Lung (tissue), 12 donors: ENCODE data around the gene GPR142. TPM values are rescaled to one million over a fixed set of nuclear protein-coding genes. Genes with fewer than 3 reads are reported as not detected.

Source experiments
- ATAC-seq: fragments of 200-7000 bp; cut with Tn5 transposase; one replicate; pipeline ENCODE4 v1.9.1; 2020; ENCODE audit warnings: moderate number of reproducible peaks; ENCODE audit not compliant: insufficient read depth, low FRiP score
- DNase-seq, 3 donors: peaks; one replicate each; pipeline ENCODE4 v3.0.0-alpha.2; 2013 to 2017
- H3K27ac ChIP-seq, 2 donors: one replicate each; pipeline ENCODE4 v1.5.1; 2013; ENCODE audit warnings: mild to moderate bottlenecking in 2 of 2, moderate library complexity in 2 of 2, control low read depth in 1 of 2, inconsistent platforms in 1 of 2, low read depth in 1 of 2, low read length in 1 of 2
- H3K27me3 ChIP-seq, 3 donors: one replicate each; pipeline ENCODE4 v1.5.1; 2013; ENCODE audit warnings: low read length in 2 of 3; ENCODE audit not compliant: control insufficient read depth in 3 of 3, insufficient read depth in 3 of 3
- H3K36me3 ChIP-seq, 4 donors: one replicate each; pipeline ENCODE4 v1.5.1; 2013; ENCODE audit warnings: low read length in 4 of 4, mild to moderate bottlenecking in 1 of 4, moderate library complexity in 1 of 4; ENCODE audit not compliant: control insufficient read depth in 4 of 4, insufficient read depth in 4 of 4
- H3K4me1 ChIP-seq, 5 donors: one replicate each; pipeline ENCODE4 v1.5.1; 2013; ENCODE audit warnings: low read length in 5 of 5, mild to moderate bottlenecking in 2 of 5, moderate library complexity in 1 of 5; ENCODE audit not compliant: control insufficient read depth in 5 of 5, insufficient read depth in 5 of 5
- H3K4me3 ChIP-seq: one replicate; pipeline ENCODE4 v1.5.1; 2013; ENCODE audit warnings: mild to moderate bottlenecking, control low read depth, moderate library complexity
- H3K9ac ChIP-seq, 2 donors: one replicate each; pipeline ENCODE4 v1.5.1; 2013; ENCODE audit warnings: low read length in 2 of 2, control low read depth in 1 of 2; ENCODE audit not compliant: insufficient read depth in 1 of 2
- H3K9me3 ChIP-seq, 4 donors: one replicate each; pipeline ENCODE4 v1.5.1; 2013; ENCODE audit warnings: low read length in 3 of 4, mild to moderate bottlenecking in 1 of 4, moderate library complexity in 1 of 4; ENCODE audit not compliant: control insufficient read depth in 4 of 4, insufficient read depth in 3 of 4
- WGBS, 2 donors: extraction: QIAGEN DNeasy Blood & Tissue Kit; methylation state at CpG; one replicate each; pipeline ENCODE4 v1.1.7; 2013; 5-methylcytosine and 5-hydroxymethylcytosine counted together
- polyA plus RNA-seq, 2 donors: library from polyadenylated mRNA; stranded (reverse); fragments of 200-250 nt; gene quantifications; one replicate each; pipeline ENCODE4 v1.2.1, GENCODE V29; 2013
- total RNA-seq, 2 donors: library from RNA; depleted of rRNA in 1 of 2; stranded (reverse); fragments of >200 nt in 1 of 2; gene quantifications; one replicate each; pipeline ENCODE4 v1.2.1, GENCODE V29; 2014 to 2021
- TF ChIP-seq, protein P1 (sequence below): IDR thresholded peaks from 2 replicates; pipeline ENCODE4 v1.5.1; 2012; ENCODE audit warnings: mild to moderate bottlenecking; ENCODE audit errors: control extremely low read depth, extremely low read depth
- donor health status: control.
- donor health status: control.
- donor health status: Bipolar disorder and iron deficiency.
- donor health status: healthy.
- donor health status: DM: yes; HTN: yes; CAD: no.

GPR142 gene
- total and polyA plus RNA-seq, 4 donors = 0.03 TPM; not detected in 3

DNA sequence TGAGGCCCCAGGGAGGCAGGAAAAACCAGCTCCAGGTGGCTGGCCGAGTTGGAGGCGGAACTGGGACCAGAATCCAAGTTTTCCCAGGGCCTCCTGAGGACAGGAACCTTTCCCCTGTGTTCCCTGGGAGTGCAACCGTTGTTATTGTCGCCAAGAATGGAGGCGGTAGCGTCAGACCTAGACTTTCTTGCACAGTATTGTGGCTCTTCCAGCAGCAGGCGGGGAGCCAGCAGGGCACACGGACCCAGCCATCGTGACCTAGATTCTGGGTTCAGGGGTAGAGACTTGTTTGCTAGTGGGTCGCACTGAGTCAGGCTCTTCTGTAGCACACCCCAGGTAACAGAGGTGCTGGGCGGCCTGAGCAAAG, 41.9 kb upstream of the GPR142 start:
- Histone ChIP-seq H3K9ac (no peak overlapping the region), H3K4me3 (no peak overlapping the region), H3K27me3 (peaks cover 0 to 19% (median 7%) of the 10 kb centered on the region in 3 donors), H3K27ac (no peak overlapping the region), H3K4me1 (peaks cover 0 to 14% (median 4%) of the 10 kb centered on the region in 5 donors), H3K9me3 (no peaks in the 10 kb centered on the region), H3K36me3 (no peaks in the 10 kb centered on the region)
- no peak for ATAC-seq
- no peak for DNase-seq
- 33 to 37% methylated on average over 11 of the region's 11 CpGs for WGBS, 2 donors
- TF ChIP-seq, protein P1, sequence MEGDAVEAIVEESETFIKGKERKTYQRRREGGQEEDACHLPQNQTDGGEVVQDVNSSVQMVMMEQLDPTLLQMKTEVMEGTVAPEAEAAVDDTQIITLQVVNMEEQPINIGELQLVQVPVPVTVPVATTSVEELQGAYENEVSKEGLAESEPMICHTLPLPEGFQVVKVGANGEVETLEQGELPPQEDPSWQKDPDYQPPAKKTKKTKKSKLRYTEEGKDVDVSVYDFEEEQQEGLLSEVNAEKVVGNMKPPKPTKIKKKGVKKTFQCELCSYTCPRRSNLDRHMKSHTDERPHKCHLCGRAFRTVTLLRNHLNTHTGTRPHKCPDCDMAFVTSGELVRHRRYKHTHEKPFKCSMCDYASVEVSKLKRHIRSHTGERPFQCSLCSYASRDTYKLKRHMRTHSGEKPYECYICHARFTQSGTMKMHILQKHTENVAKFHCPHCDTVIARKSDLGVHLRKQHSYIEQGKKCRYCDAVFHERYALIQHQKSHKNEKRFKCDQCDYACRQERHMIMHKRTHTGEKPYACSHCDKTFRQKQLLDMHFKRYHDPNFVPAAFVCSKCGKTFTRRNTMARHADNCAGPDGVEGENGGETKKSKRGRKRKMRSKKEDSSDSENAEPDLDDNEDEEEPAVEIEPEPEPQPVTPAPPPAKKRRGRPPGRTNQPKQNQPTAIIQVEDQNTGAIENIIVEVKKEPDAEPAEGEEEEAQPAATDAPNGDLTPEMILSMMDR = no peak

DNA sequence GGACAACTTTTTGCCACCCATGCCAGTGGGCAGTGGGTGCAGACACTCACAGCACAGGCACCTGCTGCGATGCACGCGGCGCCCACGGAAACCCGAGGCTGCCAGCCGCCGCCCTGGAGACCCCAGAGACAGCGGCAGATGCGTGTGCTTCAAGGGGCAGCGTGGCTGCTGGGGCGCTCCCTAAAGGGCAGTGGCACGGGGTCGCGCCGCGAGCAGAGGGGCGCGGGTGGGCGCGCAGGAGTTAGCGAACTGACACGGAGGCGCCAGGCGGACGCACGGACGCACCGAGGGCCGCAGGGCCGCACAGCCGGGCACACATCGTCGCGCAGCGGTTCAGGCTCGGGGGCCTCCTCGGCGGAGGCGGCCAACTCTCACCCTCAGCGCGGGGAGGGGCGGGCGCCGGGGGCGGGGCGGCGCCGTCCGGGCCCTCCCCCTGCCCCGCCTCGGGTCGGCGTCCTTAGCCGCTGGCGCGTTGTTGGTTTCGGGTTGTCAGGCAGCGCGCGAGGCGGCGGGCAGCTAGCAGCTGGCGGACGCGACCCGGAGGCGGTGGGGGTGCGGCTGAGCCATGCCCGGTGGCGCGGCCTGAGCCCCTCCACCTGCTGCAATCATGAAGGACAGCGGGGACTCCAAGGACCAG, 41.4 kb upstream of the GPR142 start, which contains the start of gene KIF19:
Gene KIF19, plus strand, starts transcription at position 484 of the 637 bp plus-strand sequence. Its CDS starts 124 bp downstream, at position 608.
- DNase-seq (peak; percentile 57 to 74 (median 72)), ATAC-seq (no peak)
- Histone ChIP-seq H3K27me3 (peaks cover 0 to 19% (median 7%) of the 10 kb centered on the region in 3 donors), H3K9me3 (no peaks in the 10 kb centered on the region), H3K4me1 (peaks cover 0 to 14% (median 4%) of the 10 kb centered on the region in 5 donors), H3K36me3 (no peaks in the 10 kb centered on the region), H3K4me3 (no peak within 1 kb of the TSS), H3K27ac (no peak within 1 kb of the TSS), H3K9ac (no peak within 1 kb of the TSS)
- TF ChIP-seq, protein P1 = no peak
- 4 to 12% methylated on average over 16 to 73 of the region's 73 CpGs for WGBS, 2 donors

- Histone ChIP-seq H3K4me1 (peaks cover 0 to 14% (median 4%) of the 10 kb centered on the region in 5 donors), H3K27me3 (peaks cover 0 to 19% (median 7%) of the 10 kb centered on the region in 3 donors), H3K9me3 (no peaks in the 10 kb centered on the region), H3K36me3 (no peaks in the 10 kb centered on the region), H3K4me3 (no peak overlapping the region), H3K9ac (no peak overlapping the region), H3K27ac (no peak overlapping the region)
- ATAC-seq (no peak), DNase-seq (no peak)
- TF ChIP-seq, protein P1 = no peak
- 18 to 26% methylated on average over 10 of the region's 10 CpGs for WGBS, 2 donors
These were observed 40.8 kb upstream of the GPR142 start for GRCh38 chr17:74326506-74326905.
